Measurements from ENCODE around the gene TMEM184B.
A peak's percentile ranks its signal among the peaks of the same experiment; 100 is the strongest.

The TMEM184B gene

GRCh38 chr22:38272373-38273134 is at the start of gene TMEM184B:
TMEM184B (minus strand) TSS chr22:38273010; CDS start chr22:38247961, 25,049 bp downstream.
- DNase-seq (ENCODE audit: low read depth): peak; percentile 73

GRCh38 chr22:38320605-38321402 is 48.0 kb upstream of the TMEM184B start:
- DNase-seq (ENCODE audit: low read depth): no peak

- no peak for DNase-seq (ENCODE audit: low read depth)
These were observed 46.3 kb upstream of the TMEM184B start for GRCh38 chr22:38318792-38319773.

- DNase-seq (ENCODE audit: low read depth): peak; percentile 100
These were observed 45.3 kb upstream of the TMEM184B start for GRCh38 chr22:38317995-38318715.

- DNase-seq (ENCODE audit: low read depth): peak; percentile 77
These were observed 44.5 kb upstream of the TMEM184B start, which contains the start of gene CSNK1E for GRCh38 chr22:38317122-38317994. CSNK1E (minus strand) TSS chr22:38317433; CDS start chr22:38314157, 3,276 bp downstream.

GRCh38 chr22:38316364-38317121 is 43.7 kb upstream of the TMEM184B start:
- DNase-seq (ENCODE audit: low read depth): peak; percentile 65

GRCh38 chr22:38315823-38316363 is 43.1 kb upstream of the TMEM184B start:
- peak; percentile 49 for DNase-seq (ENCODE audit: low read depth)

- DNase-seq (ENCODE audit: low read depth): peak; percentile 43
These were observed 42.4 kb upstream of the TMEM184B start for GRCh38 chr22:38314933-38315822.

GRCh38 chr22:38314051-38314932 is 41.5 kb upstream of the TMEM184B start:
- DNase-seq (ENCODE audit: low read depth): peak; percentile 73

- peak; percentile 99 for DNase-seq (ENCODE audit: low read depth)
These were observed 40.7 kb upstream of the TMEM184B start for GRCh38 chr22:38313384-38313955.

- DNase-seq (ENCODE audit: low read depth): no peak
These were observed 39.5 kb upstream of the TMEM184B start for GRCh38 chr22:38312261-38312800.

- DNase-seq (ENCODE audit: low read depth): no peak
These were observed 38.5 kb upstream of the TMEM184B start for GRCh38 chr22:38311323-38311620.

- peak; percentile 48 for DNase-seq (ENCODE audit: low read depth)
These were observed 37.9 kb upstream of the TMEM184B start for GRCh38 chr22:38310518-38311322.

GRCh38 chr22:38309614-38310517 is 37.1 kb upstream of the TMEM184B start:
- DNase-seq (ENCODE audit: low read depth): no peak
